Esophagus muscularis mucosa (tissue), 4 donors: ENCODE results near the gene CUEDC2. TPM values are rescaled to one million over a fixed set of nuclear protein-coding genes. Genes with fewer than 3 reads are reported as not detected.

Experiments
- DNase-seq: peaks from one replicate; pipeline ENCODE4 v3.0.0-alpha.2; 2017; ENCODE audit errors: extremely low spot score
- H3K27ac ChIP-seq, 4 donors: fragments of 200-600 bp; sonication (generic); replicated peaks in 1 of 4; 1 replicate in 3 of 4; 2 replicates in 1 of 4; pipeline ENCODE4 v1.5.1; 2016 to 2019; ENCODE audit warnings: mild to moderate bottlenecking in 1 of 4
- H3K27me3 ChIP-seq, 4 donors: fragments of 200-600 bp; sonication (generic); one replicate each; pipeline versions ENCODE4 v1.5.1 to v1.6.0; 2016 to 2019
- H3K36me3 ChIP-seq, 4 donors: fragments of 200-600 bp; sonication (generic); one replicate each; pipeline ENCODE4 v1.5.1; 2016 to 2019
- H3K4me1 ChIP-seq, 4 donors: fragments of 200-600 bp; sonication (generic); one replicate each; pipeline ENCODE4 v1.5.1; 2016 to 2019
- H3K4me3 ChIP-seq, 4 donors: fragments of 200-600 bp; sonication (generic); 1 replicate in 2 of 4; 2 replicates in 2 of 4; pipeline ENCODE4 v1.5.1; 2016 to 2019; ENCODE audit warnings: mild to moderate bottlenecking in 4 of 4, moderate library complexity in 1 of 4
- H3K9me3 ChIP-seq, 4 donors: fragments of 200-600 bp; sonication (generic); 1 replicate in 3 of 4; 2 replicates in 1 of 4; pipeline ENCODE4 v1.5.1; 2016 to 2019
- EP300 ChIP-seq: sonication (generic); formaldehyde crosslinking; IDR thresholded peaks from one replicate; pipeline ENCODE4 v1.6.1; 2017; ENCODE audit warnings: antibody characterized with exemption
- POLR2A ChIP-seq: fragments of 450-650 bp; IDR thresholded peaks from one replicate; pipeline ENCODE4 v1.6.1; 2017; ENCODE audit warnings: antibody characterized with exemption, moderate library complexity, mild to moderate bottlenecking, low read depth
- POLR2AphosphoS5 ChIP-seq, 2 donors: sonication (generic); formaldehyde crosslinking; IDR thresholded peaks; one replicate each; pipeline ENCODE4 v1.6.1; 2017; ENCODE audit warnings: antibody characterized with exemption in 2 of 2
- WGBS: methylation state at CpG from one replicate; pipeline ENCODE4 v1.1.5; 2018; 5-methylcytosine and 5-hydroxymethylcytosine counted together
- intact Hi-C: fragments of 100-400 bp; cut with DNase I; formaldehyde crosslinking; loops from one replicate; pipeline ENCODE4 v1.15.1; 2023
- total RNA-seq, 4 donors: library from RNA; depleted of rRNA; stranded (reverse); fragments of >200 nt; gene quantifications; one replicate each; pipeline versions ENCODE4 v1.1.0 to v1.2.1, GENCODE V29; 2016
- TF ChIP-seq, protein P1 (sequence below), 3 experiments: fragments of 200-600 bp in 2 of 3; fragments of 450-650 bp in 1 of 3; sonication (generic) in 2 of 3; IDR thresholded peaks; one replicate each; pipeline ENCODE4 v1.5.1; 2017 to 2019; ENCODE audit warnings: antibody characterized with exemption in 3 of 3, mild to moderate bottlenecking in 2 of 3, moderate library complexity in 1 of 3

Gene CUEDC2
- total RNA-seq, 4 donors from 2014 or later = 61.0 to 92.7 (median 71.2) TPM

DNA sequence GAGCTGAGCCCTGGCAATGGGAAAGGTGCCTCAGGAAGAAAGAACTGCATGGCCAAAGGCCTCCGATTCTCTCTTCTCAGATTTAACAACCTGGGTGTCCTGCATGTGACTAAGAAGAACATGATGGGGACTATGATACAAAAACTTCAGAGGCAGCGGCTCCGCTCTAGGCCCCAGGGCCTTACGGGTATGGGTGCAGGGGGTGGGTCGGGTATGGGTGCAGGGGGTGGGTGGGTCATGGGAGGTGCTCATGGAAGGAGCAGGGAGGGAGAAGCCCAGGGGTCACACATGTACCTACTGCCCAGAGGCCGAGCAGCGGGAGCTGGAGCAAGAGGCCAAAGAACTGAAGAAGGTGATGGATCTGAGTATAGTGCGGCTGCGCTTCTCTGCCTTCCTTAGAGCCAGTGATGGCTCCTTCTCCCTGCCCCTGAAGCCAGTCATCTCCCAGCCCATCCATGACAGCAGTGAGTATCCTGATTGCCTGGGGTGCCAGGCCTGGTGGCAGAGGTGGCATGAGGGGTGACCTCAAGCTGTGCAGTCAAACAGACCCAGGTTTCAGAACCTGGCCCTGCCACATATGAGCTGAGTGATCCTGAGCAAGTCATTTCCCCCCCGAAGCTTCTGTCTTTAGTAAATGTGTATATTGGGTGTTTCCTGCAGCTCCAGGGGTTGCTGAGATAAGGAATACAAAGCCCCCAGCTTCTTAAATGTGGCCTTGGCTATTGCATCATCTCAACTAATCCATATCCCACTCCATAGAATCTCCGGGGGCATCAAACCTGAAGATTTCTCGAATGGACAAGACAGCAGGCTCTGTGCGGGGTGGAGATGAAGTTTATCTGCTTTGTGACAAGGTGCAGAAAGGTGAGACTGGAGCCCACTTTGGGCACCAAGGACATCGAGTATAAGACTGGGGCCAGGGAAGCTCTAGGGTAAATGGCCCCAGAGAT lies 34.9 kb downstream of the CUEDC2 start:
- peak overlapping the region; percentile 95 to 99 (median 98) for H3K27ac ChIP-seq
- intact Hi-C loops = no loop called here

GRCh38 chr10:102396730-102397151 lies 35.6 kb downstream of the CUEDC2 start:
- Histone ChIP-seq H3K27ac (peak overlapping the region; percentile 95 to 99 (median 98)), H3K4me1 (peaks cover 32 to 80% (median 75%) of the 10 kb centered on the region in 4 donors), H3K36me3 (peaks cover 0 to 41% (median 35%) of the 10 kb centered on the region in 4 donors), H3K9me3 (no peaks in the 10 kb centered on the region), H3K4me3 (peak overlapping the region; percentile 70 to 88 (median 72)), H3K27me3 (no peaks in the 10 kb centered on the region)
- 78% methylated on average over 10 of the region's 12 CpGs for WGBS
- intact Hi-C loops = no loop called here
- TF ChIP-seq, protein P1, sequence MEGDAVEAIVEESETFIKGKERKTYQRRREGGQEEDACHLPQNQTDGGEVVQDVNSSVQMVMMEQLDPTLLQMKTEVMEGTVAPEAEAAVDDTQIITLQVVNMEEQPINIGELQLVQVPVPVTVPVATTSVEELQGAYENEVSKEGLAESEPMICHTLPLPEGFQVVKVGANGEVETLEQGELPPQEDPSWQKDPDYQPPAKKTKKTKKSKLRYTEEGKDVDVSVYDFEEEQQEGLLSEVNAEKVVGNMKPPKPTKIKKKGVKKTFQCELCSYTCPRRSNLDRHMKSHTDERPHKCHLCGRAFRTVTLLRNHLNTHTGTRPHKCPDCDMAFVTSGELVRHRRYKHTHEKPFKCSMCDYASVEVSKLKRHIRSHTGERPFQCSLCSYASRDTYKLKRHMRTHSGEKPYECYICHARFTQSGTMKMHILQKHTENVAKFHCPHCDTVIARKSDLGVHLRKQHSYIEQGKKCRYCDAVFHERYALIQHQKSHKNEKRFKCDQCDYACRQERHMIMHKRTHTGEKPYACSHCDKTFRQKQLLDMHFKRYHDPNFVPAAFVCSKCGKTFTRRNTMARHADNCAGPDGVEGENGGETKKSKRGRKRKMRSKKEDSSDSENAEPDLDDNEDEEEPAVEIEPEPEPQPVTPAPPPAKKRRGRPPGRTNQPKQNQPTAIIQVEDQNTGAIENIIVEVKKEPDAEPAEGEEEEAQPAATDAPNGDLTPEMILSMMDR (IDR thresholded peaks at IDR 0.05) = no peak
- TF ChIP-seq EP300 (no peak), POLR2AphosphoS5 (IDR thresholded peaks at IDR 0.05) (no peak), POLR2A (no peak)
- DNase-seq = no peak

More for the DNA sequence above, 34.9 kb downstream of the CUEDC2 start:
- H3K27me3 ChIP-seq = no peaks in the 10 kb centered on the region
- peaks cover 0 to 48% (median 43%) of the 10 kb centered on the region in 4 donors for H3K36me3 ChIP-seq
- DNase-seq = no peak
- H3K9me3 ChIP-seq = no peaks in the 10 kb centered on the region
- TF ChIP-seq POLR2AphosphoS5 (IDR thresholded peaks at IDR 0.05) = no peak
- no peak for TF ChIP-seq EP300
- no peak for TF ChIP-seq POLR2A
- TF ChIP-seq, protein P1 (IDR thresholded peaks at IDR 0.05) = no peak
- H3K4me1 ChIP-seq = peaks cover 32 to 88% (median 82%) of the 10 kb centered on the region in 4 donors
- peak overlapping the region in 1 of 4 donors; percentile 72 for H3K4me3 ChIP-seq
- WGBS = 87% methylated on average over 14 of the region's 14 CpGs

DNA sequence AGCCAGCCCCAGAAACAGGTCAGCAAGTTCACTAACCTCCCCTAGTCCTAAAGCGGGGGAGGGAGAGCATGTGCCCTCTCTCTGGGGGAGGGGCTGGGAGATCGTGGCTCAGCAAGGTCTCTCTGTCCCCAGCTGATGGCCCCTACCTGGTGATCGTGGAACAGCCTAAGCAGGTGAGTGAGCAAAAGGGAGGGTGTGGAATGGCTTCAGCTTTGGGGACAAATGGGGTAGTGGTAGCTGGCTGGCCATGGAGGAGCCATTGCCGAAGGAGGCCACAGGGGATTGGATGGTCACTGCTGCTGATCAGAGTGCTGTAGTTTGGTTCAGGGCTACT lies 36.1 kb downstream of the CUEDC2 start:
- Histone ChIP-seq H3K36me3 (peaks cover 0 to 36% (median 31%) of the 10 kb centered on the region in 4 donors), H3K27ac (peak overlapping the region; percentile 95 to 99 (median 98)), H3K4me3 (peak overlapping the region; percentile 70 to 88 (median 72)), H3K27me3 (no peaks in the 10 kb centered on the region), H3K9me3 (no peaks in the 10 kb centered on the region), H3K4me1 (peaks cover 32 to 75% (median 70%) of the 10 kb centered on the region in 4 donors)
- TF ChIP-seq EP300 = no peak
- no peak for TF ChIP-seq POLR2AphosphoS5 (IDR thresholded peaks at IDR 0.05)
- TF ChIP-seq POLR2A = no peak
- 37% methylated on average over 2 of the region's 4 CpGs for WGBS
- DNase-seq = no peak
- intact Hi-C loops = no loop called here

DNA sequence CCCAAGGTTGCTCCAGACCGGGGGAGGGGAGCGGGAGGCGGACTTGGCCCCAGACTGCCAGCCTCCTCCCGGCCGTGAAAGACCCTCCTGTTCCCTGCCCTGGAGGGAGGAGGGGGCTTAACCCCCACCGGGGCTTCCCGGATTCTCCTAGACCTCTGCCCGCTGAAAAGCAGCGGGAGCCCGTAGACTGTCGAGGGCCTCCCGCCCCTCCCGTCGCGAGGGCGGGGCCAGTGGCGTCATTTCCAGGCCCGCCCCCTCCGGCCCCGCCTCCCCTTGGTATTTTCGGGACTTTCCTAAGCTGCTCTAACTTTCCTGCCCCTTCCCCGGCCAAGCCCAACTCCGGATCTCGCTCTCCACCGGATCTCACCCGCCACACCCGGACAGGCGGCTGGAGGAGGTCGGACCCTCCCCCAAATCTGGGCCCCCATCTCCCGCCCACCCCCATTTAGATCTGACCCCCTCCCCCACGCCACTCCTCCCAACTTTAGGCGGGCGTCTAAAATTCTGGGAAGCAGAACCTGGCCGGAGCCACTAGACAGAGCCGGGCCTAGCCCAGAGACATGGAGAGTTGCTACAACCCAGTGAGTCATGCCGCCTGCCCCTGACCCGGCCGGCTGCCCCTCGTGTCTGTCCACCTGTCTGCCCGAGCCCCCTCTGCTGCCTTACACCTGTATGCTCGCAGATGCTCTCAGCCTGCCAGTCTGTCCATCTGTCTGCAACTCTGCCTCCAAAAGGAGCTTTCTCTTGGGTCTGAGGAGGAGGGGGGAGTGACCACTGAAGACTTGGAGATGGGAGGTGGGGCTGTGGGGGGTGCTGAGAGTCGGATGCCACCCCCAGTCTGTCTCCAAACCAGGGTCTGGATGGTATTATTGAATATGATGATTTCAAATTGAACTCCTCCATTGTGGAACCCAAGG lies 36.7 kb downstream of the CUEDC2 start, which contains the start of gene NFKB2:
Gene NFKB2 (plus strand): TSS at position 306 of the 917 bp plus-strand sequence. CDS start 255 bp downstream, at position 561.
- Histone ChIP-seq H3K9me3 (no peaks in the 10 kb centered on the region), H3K4me1 (peaks cover 32 to 69% (median 65%) of the 10 kb centered on the region in 4 donors), H3K27ac (peak within 1 kb of the TSS; percentile 95 to 99 (median 98)), H3K36me3 (peaks cover 0 to 30% (median 25%) of the 10 kb centered on the region in 4 donors), H3K27me3 (no peaks in the 10 kb centered on the region), H3K4me3 (peak within 1 kb of the TSS; percentile 70 to 88 (median 72))
- intact Hi-C loops = no loop called here
- 1% methylated on average over 21 of the region's 42 CpGs for WGBS
- TF ChIP-seq EP300 = peak; percentile 43
- peak; percentile 90 to 93 for TF ChIP-seq POLR2AphosphoS5 (IDR thresholded peaks at IDR 0.05)
- TF ChIP-seq POLR2A = peak; percentile 76
- TF ChIP-seq, protein P1 (IDR thresholded peaks at IDR 0.05) = no peak
- DNase-seq = peak; percentile 98
